Measurements from ENCODE around the gene PGGT1B. TPM values are rescaled to one million over a fixed set of nuclear protein-coding genes. Genes with fewer than 3 reads are reported as not detected.

PGGT1B gene
- total and polyA plus RNA-seq, 2 of the 8 experiments (the other 6 are each of a cell fraction or from before 2014, with no cell fraction given) = 1.9 to 43.1 TPM

DNA sequence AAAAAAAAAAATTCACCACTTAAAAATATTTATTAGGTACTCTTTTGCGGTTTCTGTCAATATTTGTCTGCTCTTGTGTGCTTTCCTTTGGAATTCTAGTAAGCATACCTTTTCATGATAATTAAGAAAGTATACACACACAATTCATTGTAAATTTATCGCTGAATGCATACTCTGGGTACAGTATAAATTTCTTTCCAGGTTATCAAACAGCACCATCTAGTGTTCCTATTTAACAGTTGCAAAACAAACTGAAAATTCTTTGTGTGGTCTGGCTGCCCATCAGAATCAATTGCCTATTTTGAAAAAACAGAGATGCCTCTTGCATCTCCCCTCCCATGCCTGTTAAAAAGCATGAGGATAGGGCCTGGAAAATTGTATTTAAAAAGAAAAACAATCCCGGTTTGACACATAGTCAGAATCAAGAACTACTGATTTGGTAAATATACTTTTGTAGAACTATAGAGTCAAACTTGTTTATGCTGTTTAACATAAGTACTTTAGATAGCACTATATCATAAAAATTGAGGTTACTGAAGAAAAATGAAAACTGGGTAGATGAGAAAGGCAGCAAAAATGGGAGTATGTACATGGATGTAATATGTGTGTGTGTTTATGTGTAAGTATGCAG, 16.2 kb downstream of the PGGT1B start:
- Histone ChIP-seq H4K91ac (replicated peaks; ENCODE audit: insufficient read length, low read length) (no peak overlapping the region), H3K79me2 (ENCODE audit: control insufficient read depth in 1 of 2, insufficient read depth in 2 of 2, low read length in 2 of 2) (no peaks in the 10 kb centered on the region; a peak in 2 of 4 replicates), H4K8ac (ENCODE audit: extremely low read depth, insufficient read depth, low read length) (no peak overlapping the region), H3K23me2 (ENCODE audit: low read depth, low read length) (no peaks in the 10 kb centered on the region), H3K14ac (ENCODE audit: insufficient read length) (no peak overlapping the region), H3K27me3 (replicated peaks in 1 of 4; ENCODE audit: control insufficient read depth in 3 of 4, extremely low read depth in 1 of 4, insufficient read depth in 3 of 4, low read length in 3 of 4) (no peaks in the 10 kb centered on the region), H3K23ac (ENCODE audit: insufficient read length) (no peak overlapping the region), H2BK20ac (ENCODE audit: low read length) (no peak overlapping the region), H3K56ac (replicated peaks; ENCODE audit: insufficient read length, low read depth, low read length) (no peak overlapping the region), H4K20me1 (replicated peaks in 1 of 2; ENCODE audit: control insufficient read depth in 1 of 2, insufficient read depth in 2 of 2, low read length in 2 of 2) (no peaks in the 10 kb centered on the region), H3K18ac (ENCODE audit: extremely low read depth, low read length) (no peak overlapping the region), H3K4me2 (ENCODE audit: insufficient read depth in 1 of 2, low read depth in 2 of 2, low read length in 2 of 2) (no peak overlapping the region), H2BK12ac (ENCODE audit: low read depth, low read length) (no peak overlapping the region), H2BK120ac (replicated peaks; ENCODE audit: low read depth, low read length) (no peak overlapping the region), H2BK15ac (ENCODE audit: low read length) (no peak overlapping the region), H3K9ac (replicated peaks in 1 of 4; ENCODE audit: extremely low read depth in 1 of 4, low read depth in 3 of 4, low read length in 3 of 4) (no peak overlapping the region), H2BK5ac (ENCODE audit: low read depth, low read length) (no peak overlapping the region), H3K27ac (ENCODE audit: low read depth, low read length) (no peak overlapping the region), H4K5ac (ENCODE audit: insufficient read length, low read depth, low read length) (no peak overlapping the region), H3K4me3 (ENCODE audit: extremely low read depth in 1 of 4, insufficient read depth in 2 of 4, low read depth in 3 of 4, low read length in 4 of 4) (no peak overlapping the region), H3K79me1 (ENCODE audit: low read depth, low read length) (no peaks in the 10 kb centered on the region; the same call in 1 of the 2 replicates), H2AK5ac (ENCODE audit: low read depth, low read length) (no peak overlapping the region), H3K36me3 (ENCODE audit: control insufficient read depth in 2 of 4, insufficient read depth in 4 of 4, low read length in 3 of 4) (no peaks in the 10 kb centered on the region; a peak in 1 of 8 replicates), H3K4me1 (replicated peaks in 1 of 4; ENCODE audit: control insufficient read depth in 3 of 4, insufficient read depth in 4 of 4, low read length in 3 of 4) (no peaks in the 10 kb centered on the region), H3K4ac (replicated peaks; ENCODE audit: insufficient read length, low read depth, low read length) (no peak overlapping the region), H2AFZ (ENCODE audit: low read length) (no peak overlapping the region), H3K9me3 (ENCODE audit: insufficient read depth in 2 of 2, low read depth in 1 of 2, low read length in 1 of 2) (no peaks in the 10 kb centered on the region)
- TF ChIP-seq TEAD4 (IDR thresholded peaks at IDR 0.05; ENCODE audit: low read depth, low read length) = no peak
- no peak for TF ChIP-seq SP2 (IDR thresholded peaks at IDR 0.05; ENCODE audit: low read length)
- TF ChIP-seq, protein P1, sequence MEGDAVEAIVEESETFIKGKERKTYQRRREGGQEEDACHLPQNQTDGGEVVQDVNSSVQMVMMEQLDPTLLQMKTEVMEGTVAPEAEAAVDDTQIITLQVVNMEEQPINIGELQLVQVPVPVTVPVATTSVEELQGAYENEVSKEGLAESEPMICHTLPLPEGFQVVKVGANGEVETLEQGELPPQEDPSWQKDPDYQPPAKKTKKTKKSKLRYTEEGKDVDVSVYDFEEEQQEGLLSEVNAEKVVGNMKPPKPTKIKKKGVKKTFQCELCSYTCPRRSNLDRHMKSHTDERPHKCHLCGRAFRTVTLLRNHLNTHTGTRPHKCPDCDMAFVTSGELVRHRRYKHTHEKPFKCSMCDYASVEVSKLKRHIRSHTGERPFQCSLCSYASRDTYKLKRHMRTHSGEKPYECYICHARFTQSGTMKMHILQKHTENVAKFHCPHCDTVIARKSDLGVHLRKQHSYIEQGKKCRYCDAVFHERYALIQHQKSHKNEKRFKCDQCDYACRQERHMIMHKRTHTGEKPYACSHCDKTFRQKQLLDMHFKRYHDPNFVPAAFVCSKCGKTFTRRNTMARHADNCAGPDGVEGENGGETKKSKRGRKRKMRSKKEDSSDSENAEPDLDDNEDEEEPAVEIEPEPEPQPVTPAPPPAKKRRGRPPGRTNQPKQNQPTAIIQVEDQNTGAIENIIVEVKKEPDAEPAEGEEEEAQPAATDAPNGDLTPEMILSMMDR (IDR thresholded peaks at IDR 0.05; ENCODE audit: control extremely low read depth in 1 of 3, insufficient read depth in 1 of 3, low read depth in 1 of 3, low read length in 3 of 3) = peak in 2 of 3 experiments; percentile 42 to 57; a peak in 2 of 4 replicates
- TF ChIP-seq RAD21 (IDR thresholded peaks at IDR 0.05 in 1 of 2, conservative IDR thresholded peaks at IDR 0.05 in 1 of 2; ENCODE audit: low read depth in 2 of 2, low read length in 2 of 2) = peak; percentile 74 to 80
- DNase-seq (ENCODE audit: low read depth in 1 of 2, low spot score in 2 of 2) = no peak
- WGBS, 2 experiments (ENCODE audit: extremely low coverage in 1 of 2, insufficient coverage in 1 of 2, insufficient read length in 1 of 2, insufficient replicate concordance in 2 of 2, low coverage in 1 of 2, low lambda C conversion rate in 2 of 2, missing lambda C conversion rate in 1 of 2) = 40% methylated on average over 3 of the region's 3 CpGs; no CpG with 5 or more reads in 1 of the 2 experiments
- no peak for FAIRE-seq
- POLR2A ChIA-PET (ENCODE audit: partially characterized antibody) = no interaction called here
- CTCF ChIA-PET (ENCODE audit: partially characterized antibody) = interaction anchor here (0.6 to 2.2 kb wide), 13 partner anchors 20 to 1092 kb away, joined by 3 to 13 read pairs (median 3); no protein-coding TSS in a partner anchor

Measured in H1 (cell line).